ENCODE results near the gene CASQ1.
A peak's percentile ranks its signal among the peaks of the same experiment; 100 is the strongest.

Gene CASQ1

GRCh38 chr1:160191756-160192155, 1.4 kb downstream of the CASQ1 start:
- TF ChIP-seq, protein P1, sequence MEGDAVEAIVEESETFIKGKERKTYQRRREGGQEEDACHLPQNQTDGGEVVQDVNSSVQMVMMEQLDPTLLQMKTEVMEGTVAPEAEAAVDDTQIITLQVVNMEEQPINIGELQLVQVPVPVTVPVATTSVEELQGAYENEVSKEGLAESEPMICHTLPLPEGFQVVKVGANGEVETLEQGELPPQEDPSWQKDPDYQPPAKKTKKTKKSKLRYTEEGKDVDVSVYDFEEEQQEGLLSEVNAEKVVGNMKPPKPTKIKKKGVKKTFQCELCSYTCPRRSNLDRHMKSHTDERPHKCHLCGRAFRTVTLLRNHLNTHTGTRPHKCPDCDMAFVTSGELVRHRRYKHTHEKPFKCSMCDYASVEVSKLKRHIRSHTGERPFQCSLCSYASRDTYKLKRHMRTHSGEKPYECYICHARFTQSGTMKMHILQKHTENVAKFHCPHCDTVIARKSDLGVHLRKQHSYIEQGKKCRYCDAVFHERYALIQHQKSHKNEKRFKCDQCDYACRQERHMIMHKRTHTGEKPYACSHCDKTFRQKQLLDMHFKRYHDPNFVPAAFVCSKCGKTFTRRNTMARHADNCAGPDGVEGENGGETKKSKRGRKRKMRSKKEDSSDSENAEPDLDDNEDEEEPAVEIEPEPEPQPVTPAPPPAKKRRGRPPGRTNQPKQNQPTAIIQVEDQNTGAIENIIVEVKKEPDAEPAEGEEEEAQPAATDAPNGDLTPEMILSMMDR (IDR thresholded peaks at IDR 0.05; ENCODE audit: low read depth, low read length): no peak
- no peak for DNase-seq (ENCODE audit: extremely low read depth, low read depth)

- no peak for DNase-seq (ENCODE audit: extremely low read depth, low read depth)
- TF ChIP-seq, protein P1 (IDR thresholded peaks at IDR 0.05; ENCODE audit: low read depth, low read length): no peak
Observed at GRCh38 chr1:160192234-160192633, 1.9 kb downstream of the CASQ1 start.

DNA sequence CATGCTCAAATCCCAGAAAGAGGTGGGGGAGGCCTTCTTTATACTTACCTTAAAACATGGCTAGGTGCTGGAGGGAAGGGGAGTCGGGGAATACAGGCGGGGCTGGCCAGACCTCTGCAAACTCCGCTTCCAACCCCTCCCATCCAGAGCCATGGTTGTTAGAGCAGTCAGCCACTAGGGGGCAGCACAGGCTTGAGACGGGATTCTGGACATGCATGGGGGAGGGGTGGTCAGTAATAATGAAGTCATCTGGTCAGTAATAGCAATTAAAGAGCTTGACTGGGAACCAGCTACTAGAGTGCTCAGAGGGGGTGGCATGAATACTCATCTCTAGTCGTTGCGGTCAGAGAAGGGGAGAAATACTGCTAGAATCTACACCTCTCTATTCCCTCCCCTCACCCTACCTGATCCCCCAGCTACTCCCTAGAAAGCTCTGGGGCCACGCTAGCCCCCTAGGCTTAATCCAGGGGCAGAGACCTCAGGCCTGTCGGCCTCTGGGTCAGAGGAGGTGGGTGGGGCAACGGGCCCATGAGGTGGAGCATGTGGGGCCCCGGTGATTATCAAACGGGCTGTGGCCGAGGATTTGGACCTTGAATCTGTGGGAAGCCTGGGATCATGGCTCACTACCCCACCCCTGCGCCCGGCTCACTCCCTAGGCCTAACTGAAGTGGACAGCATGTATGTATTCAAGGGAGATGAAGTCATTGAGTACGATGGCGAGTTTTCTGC, 2.9 kb downstream of the CASQ1 start:
- TF ChIP-seq, protein P1 (IDR thresholded peaks at IDR 0.05; ENCODE audit: low read depth, low read length): peak; percentile 96
- DNase-seq (ENCODE audit: extremely low read depth, low read depth): peak; percentile 71

DNA sequence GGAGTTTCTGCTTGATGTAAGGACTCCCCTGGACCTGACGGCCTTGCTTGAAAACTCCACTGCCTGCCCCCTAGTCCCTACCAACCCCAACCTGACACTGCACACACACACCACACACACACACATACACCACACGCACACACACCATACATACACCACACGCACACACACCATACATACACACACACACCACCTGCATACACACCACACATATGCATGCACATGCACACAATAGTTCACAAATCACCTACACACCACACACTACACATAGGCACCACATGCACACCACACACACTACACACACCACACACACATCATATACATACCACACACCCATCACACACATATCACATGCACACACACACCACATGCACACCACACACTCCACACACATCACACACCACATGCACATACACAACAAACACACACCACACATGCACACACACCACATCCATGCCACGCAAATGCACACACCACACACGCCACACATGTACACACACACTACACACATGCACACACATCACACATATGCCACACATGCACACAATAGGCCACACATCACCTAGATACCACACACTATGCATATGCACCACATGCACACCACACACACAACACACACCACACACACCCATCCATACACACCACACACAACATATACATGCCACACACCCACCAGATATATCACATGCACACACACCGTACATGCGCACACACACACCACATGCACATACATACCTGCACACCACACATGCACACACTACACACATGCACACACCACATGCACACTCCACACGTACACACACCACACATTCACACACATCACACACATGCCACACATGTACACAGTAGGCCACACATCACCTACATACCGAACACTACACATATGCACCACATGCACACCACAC, 3.7 kb downstream of the CASQ1 start:
- no peak for DNase-seq (ENCODE audit: extremely low read depth, low read depth)
- TF ChIP-seq, protein P1 (IDR thresholded peaks at IDR 0.05; ENCODE audit: low read depth, low read length): no peak

DNA sequence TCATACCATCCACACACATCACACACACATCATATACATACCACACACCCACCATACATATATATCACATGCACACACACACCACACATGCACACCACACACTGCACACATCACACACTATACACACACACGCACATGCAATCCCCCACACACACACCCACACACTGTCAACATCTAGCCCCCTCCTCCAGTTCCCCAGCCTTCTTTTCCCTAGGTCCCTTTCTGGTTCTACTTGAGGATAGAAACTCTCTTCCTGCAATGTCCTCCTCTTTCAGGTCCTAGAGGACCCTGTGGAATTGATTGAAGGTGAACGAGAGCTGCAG, 4.3 kb downstream of the CASQ1 start:
- TF ChIP-seq, protein P1 (IDR thresholded peaks at IDR 0.05; ENCODE audit: low read depth, low read length): no peak

GRCh38 chr1:160196143-160196542, 5.8 kb downstream of the CASQ1 start:
- TF ChIP-seq, protein P1 (IDR thresholded peaks at IDR 0.05; ENCODE audit: low read depth, low read length): no peak
- DNase-seq (ENCODE audit: extremely low read depth, low read depth): no peak

More for the DNA sequence above, 4.3 kb downstream of the CASQ1 start:
- DNase-seq (ENCODE audit: extremely low read depth, low read depth): no peak

- no peak for DNase-seq (ENCODE audit: extremely low read depth, low read depth)
- TF ChIP-seq, protein P1 (IDR thresholded peaks at IDR 0.05; ENCODE audit: low read depth, low read length): no peak
Observed at GRCh38 chr1:160197231-160197630, 6.9 kb downstream of the CASQ1 start.
